ENCODE data around the gene SEMA6B. TPM values are rescaled to one million over a fixed set of nuclear protein-coding genes. Genes with fewer than 3 reads are reported as not detected.

SEMA6B gene
- total and polyA plus RNA-seq, 2 donors (not counting 3 experiments of a cell fraction or from before 2014, with no cell fraction given): 97.8 to 176 TPM

DNA sequence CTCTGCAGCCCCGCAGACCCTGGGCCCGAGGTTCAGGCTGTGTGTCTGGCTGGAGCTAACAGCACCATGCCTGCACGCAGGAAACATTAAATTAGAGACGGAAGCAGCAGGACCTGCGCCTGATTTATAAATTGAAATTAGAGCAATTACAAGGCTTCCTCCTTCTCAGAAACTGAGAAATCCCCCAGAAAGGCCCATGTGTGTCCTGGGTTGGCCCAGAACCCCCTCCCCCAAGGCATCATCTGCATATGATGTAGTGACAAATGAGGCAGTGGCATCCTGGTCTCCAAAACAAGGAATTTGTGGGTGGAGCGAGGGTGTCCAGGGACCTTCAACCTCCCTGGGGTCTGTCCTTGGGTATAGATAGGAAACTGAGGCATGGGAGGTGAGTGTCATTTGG is 27.2 kb upstream of the SEMA6B start:
- dilution Hi-C loops (cut with MboI; ENCODE audit: extremely low pct_ligation_motif_present, low sequenced_read_pairs) (no loop called here), intact Hi-C loops (cut with micrococcal nuclease) (no loop called here)
- H3K9me3 ChIP-seq (replicated peaks; ENCODE audit: control insufficient read depth, insufficient read depth, low read length): no peaks in the 10 kb centered on the region
- H3K4me3 ChIP-seq (replicated peaks in 1 of 3; ENCODE audit: insufficient read depth in 1 of 3, low read depth in 1 of 3, low read length in 3 of 3): no peak overlapping the region
- no peaks in the 10 kb centered on the region for H3K36me3 ChIP-seq (ENCODE audit: control insufficient read depth in 2 of 2, extremely low read depth in 1 of 2, insufficient read depth in 2 of 2, low read length in 2 of 2)
- H3K79me2 ChIP-seq (ENCODE audit: control insufficient read depth, insufficient read depth, low read length): no peaks in the 10 kb centered on the region
- no peak overlapping the region for H3K4me2 ChIP-seq (ENCODE audit: insufficient read depth, low read length)
- peaks cover 0 to 3% of the 10 kb centered on the region in 2 experiments for H3K27me3 ChIP-seq (ENCODE audit: control insufficient read depth in 2 of 2, insufficient read depth in 2 of 2, low read length in 2 of 2)
- no peaks in the 10 kb centered on the region for H3K9me1 ChIP-seq (replicated peaks; ENCODE audit: control insufficient read depth, extremely low read depth, insufficient read depth, low read length)
- H3K9ac ChIP-seq (replicated peaks; ENCODE audit: extremely low read depth, insufficient read depth, low read length): no peak overlapping the region
- BruUV-seq (replicated peaks): no TSS peak
- ChIA-PET POLR2A (no interaction called here), CTCF (interaction anchor here (1.1 to 1.8 kb wide), 6 partner anchors 9 to 47 kb away, joined by 3 to 12 read pairs (median 6); no protein-coding TSS in a partner anchor)
- no peak overlapping the region for H3K27ac ChIP-seq (ENCODE audit: insufficient read depth, low read depth, low read length)
- DNase-seq (ENCODE audit: low read depth, low spot score) (no peak), FAIRE-seq (no peak)
- peaks cover 14% of the 10 kb centered on the region for H3K4me1 ChIP-seq (ENCODE audit: control insufficient read depth, extremely low read depth, insufficient read depth, low read length)
- no peaks in the 10 kb centered on the region for H4K20me1 ChIP-seq (replicated peaks; ENCODE audit: control insufficient read depth, extremely low read depth, insufficient read depth, low read length)
- no peak overlapping the region for H2AFZ ChIP-seq (ENCODE audit: low read depth, low read length)
- TF ChIP-seq MYC (IDR thresholded peaks at IDR 0.05; ENCODE audit: low read depth, low read length) (no peak), JUN (IDR thresholded peaks at IDR 0.05; ENCODE audit: borderline replicate concordance, insufficient read depth, insufficient read length, low read depth) (no peak), MAX (IDR thresholded peaks at IDR 0.05; ENCODE audit: insufficient read depth, insufficient read length) (no peak), EZH2 (IDR thresholded peaks at IDR 0.05; ENCODE audit: borderline replicate concordance, low read depth, low read length, severe bottlenecking) (no peak), POLR2AphosphoS5 (IDR thresholded peaks at IDR 0.05; ENCODE audit: insufficient read depth, low read depth, low read length) (no peak), FOS (IDR thresholded peaks at IDR 0.05; ENCODE audit: borderline replicate concordance, insufficient read depth, low read length) (no peak), POLR2A (IDR thresholded peaks at IDR 0.05; ENCODE audit: low read depth, low read length) (no peak), GATA2 (IDR thresholded peaks at IDR 0.05; ENCODE audit: insufficient read depth, insufficient read length, low read depth, low read length) (no peak)
- TF ChIP-seq, protein P1, sequence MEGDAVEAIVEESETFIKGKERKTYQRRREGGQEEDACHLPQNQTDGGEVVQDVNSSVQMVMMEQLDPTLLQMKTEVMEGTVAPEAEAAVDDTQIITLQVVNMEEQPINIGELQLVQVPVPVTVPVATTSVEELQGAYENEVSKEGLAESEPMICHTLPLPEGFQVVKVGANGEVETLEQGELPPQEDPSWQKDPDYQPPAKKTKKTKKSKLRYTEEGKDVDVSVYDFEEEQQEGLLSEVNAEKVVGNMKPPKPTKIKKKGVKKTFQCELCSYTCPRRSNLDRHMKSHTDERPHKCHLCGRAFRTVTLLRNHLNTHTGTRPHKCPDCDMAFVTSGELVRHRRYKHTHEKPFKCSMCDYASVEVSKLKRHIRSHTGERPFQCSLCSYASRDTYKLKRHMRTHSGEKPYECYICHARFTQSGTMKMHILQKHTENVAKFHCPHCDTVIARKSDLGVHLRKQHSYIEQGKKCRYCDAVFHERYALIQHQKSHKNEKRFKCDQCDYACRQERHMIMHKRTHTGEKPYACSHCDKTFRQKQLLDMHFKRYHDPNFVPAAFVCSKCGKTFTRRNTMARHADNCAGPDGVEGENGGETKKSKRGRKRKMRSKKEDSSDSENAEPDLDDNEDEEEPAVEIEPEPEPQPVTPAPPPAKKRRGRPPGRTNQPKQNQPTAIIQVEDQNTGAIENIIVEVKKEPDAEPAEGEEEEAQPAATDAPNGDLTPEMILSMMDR (IDR thresholded peaks at IDR 0.05; ENCODE audit: extremely low read depth in 1 of 2, insufficient read depth in 1 of 2, low read depth in 1 of 2, low read length in 2 of 2): no peak

All from endothelial cell of umbilical vein (primary cell).